ENCODE measurements around the gene SNAP23.

DNA sequence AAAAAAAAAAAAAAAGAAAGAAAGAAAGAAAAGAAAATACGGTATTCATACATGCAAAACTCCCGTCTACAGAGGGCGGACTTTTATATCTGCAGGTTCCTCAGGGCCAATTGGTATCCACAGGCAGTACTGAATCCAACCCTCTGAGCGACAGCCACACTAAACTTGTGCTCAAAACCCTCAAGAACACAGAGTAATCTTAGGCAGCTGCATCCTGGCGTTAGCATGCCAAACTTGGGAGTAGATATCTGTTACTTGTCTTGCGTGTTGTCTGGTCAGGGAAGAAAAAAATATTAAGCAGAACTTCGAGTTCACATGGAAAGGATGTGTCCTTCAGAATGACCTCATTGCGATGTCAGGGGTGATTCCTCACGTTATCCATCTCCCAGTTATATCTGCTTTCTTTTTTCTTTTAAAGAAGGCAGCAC, 12.8 kb downstream of the SNAP23 start:
- TF ChIP-seq POLR2A (IDR thresholded peaks at IDR 0.05), result no peak
- TF ChIP-seq, protein P1, sequence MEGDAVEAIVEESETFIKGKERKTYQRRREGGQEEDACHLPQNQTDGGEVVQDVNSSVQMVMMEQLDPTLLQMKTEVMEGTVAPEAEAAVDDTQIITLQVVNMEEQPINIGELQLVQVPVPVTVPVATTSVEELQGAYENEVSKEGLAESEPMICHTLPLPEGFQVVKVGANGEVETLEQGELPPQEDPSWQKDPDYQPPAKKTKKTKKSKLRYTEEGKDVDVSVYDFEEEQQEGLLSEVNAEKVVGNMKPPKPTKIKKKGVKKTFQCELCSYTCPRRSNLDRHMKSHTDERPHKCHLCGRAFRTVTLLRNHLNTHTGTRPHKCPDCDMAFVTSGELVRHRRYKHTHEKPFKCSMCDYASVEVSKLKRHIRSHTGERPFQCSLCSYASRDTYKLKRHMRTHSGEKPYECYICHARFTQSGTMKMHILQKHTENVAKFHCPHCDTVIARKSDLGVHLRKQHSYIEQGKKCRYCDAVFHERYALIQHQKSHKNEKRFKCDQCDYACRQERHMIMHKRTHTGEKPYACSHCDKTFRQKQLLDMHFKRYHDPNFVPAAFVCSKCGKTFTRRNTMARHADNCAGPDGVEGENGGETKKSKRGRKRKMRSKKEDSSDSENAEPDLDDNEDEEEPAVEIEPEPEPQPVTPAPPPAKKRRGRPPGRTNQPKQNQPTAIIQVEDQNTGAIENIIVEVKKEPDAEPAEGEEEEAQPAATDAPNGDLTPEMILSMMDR (IDR thresholded peaks at IDR 0.05), result no peak
